ENCODE data around the gene U2SURP. TPM values are rescaled to one million over a fixed set of nuclear protein-coding genes. Genes with fewer than 3 reads are reported as not detected.

Gene U2SURP
- total and polyA plus RNA-seq, 2 donors (not counting 1 experiment from before 2014, with no cell fraction given), result 15.1 to 138 TPM

GRCh38 chr3:142984255-142984654 lies 17.1 kb upstream of the U2SURP start:
- no peaks in the 10 kb centered on the region for H4K20me1 ChIP-seq (ENCODE audit: control insufficient read depth, insufficient read depth, low read length, poor library complexity, severe bottlenecking)
- H3K79me2 ChIP-seq (ENCODE audit: control insufficient read depth, insufficient read depth, low read length), result no peaks in the 10 kb centered on the region
- Mint-ChIP-seq H3K4me1 (no peaks in the 10 kb centered on the region), H3K9me3 (ENCODE audit: insufficient read depth) (no peaks in the 10 kb centered on the region), H3K27me3 (peaks cover 20% of the 10 kb centered on the region), H3K4me3 (no peak overlapping the region), H3K27ac (no peak overlapping the region)
- 100% methylated on average over 3 of the region's 3 CpGs for WGBS (ENCODE audit: insufficient coverage)
- no peak overlapping the region for H3K27ac ChIP-seq (ENCODE audit: low read length in 2 of 2)
- H3K4me3 ChIP-seq (ENCODE audit: control extremely low read depth in 1 of 5, extremely low read depth in 1 of 5, insufficient read depth in 1 of 5, low read depth in 2 of 5, low read length in 4 of 5), result no peak overlapping the region
- intact Hi-C loops (cut with micrococcal nuclease), result no loop called here
- no peak overlapping the region for H3K4me2 ChIP-seq (replicated peaks; ENCODE audit: low read depth, low read length, poor library complexity, severe bottlenecking)
- ATAC-seq (ENCODE audit: low read depth), result no peak
- no peak overlapping the region for H3K9ac ChIP-seq (ENCODE audit: low read length)
- H2AFZ ChIP-seq (ENCODE audit: insufficient read depth, low read depth, low read length, poor library complexity, severe bottlenecking), result no peak overlapping the region
- DNase-seq, result no peak
- H3K27me3 ChIP-seq (replicated peaks in 1 of 4; ENCODE audit: control extremely low read depth in 1 of 4, control insufficient read depth in 3 of 4, insufficient read depth in 4 of 4, low read length in 3 of 4), result no peaks in the 10 kb centered on the region
- CTCF ChIA-PET, result interaction anchor here (0.6 to 2.5 kb wide), 5 partner anchors 10 to 387 kb away, joined by 3 to 7 read pairs (median 3); no protein-coding TSS in a partner anchor
- no peak for TF ChIP-seq EZH2 (IDR thresholded peaks at IDR 0.05; ENCODE audit: borderline replicate concordance, insufficient read depth, low read depth, low read length, poor library complexity, severe bottlenecking)
- no peak for TF ChIP-seq CTCF (IDR thresholded peaks at IDR 0.05)
- H3K9me3 ChIP-seq (ENCODE audit: control extremely low read depth in 1 of 3, control insufficient read depth in 2 of 3, insufficient read depth in 1 of 3, low read length in 2 of 3), result no peaks in the 10 kb centered on the region
- H3K4me1 ChIP-seq (ENCODE audit: control insufficient read depth in 2 of 2, insufficient read depth in 2 of 2, low read length in 2 of 2), result no peaks in the 10 kb centered on the region
- POLR2A ChIA-PET, result no interaction called here
- no peaks in the 10 kb centered on the region for H3K36me3 ChIP-seq (replicated peaks in 1 of 2; ENCODE audit: control extremely low read depth in 1 of 2, control insufficient read depth in 1 of 2, extremely low read depth in 1 of 2, insufficient read depth in 2 of 2, low read length in 1 of 2)

GRCh38 chr3:142987080-142987700 lies 14.2 kb upstream of the U2SURP start:
- H4K20me1 ChIP-seq (ENCODE audit: control insufficient read depth, insufficient read depth, low read length, poor library complexity, severe bottlenecking), result no peaks in the 10 kb centered on the region
- Mint-ChIP-seq H3K4me3 (no peak overlapping the region), H3K9me3 (ENCODE audit: insufficient read depth) (no peaks in the 10 kb centered on the region), H3K27me3 (peaks cover 5% of the 10 kb centered on the region), H3K27ac (no peak overlapping the region), H3K4me1 (no peaks in the 10 kb centered on the region)
- no peak overlapping the region for H3K9ac ChIP-seq (ENCODE audit: low read length)
- intact Hi-C loops (cut with micrococcal nuclease), result loop anchor here (1.0 to 5.0 kb wide), 2 partner anchors 401 to 860 kb away; no protein-coding TSS in a partner anchor
- peak; percentile 77 for TF ChIP-seq CTCF (IDR thresholded peaks at IDR 0.05)
- TF ChIP-seq EZH2 (IDR thresholded peaks at IDR 0.05; ENCODE audit: borderline replicate concordance, insufficient read depth, low read depth, low read length, poor library complexity, severe bottlenecking), result no peak
- no peaks in the 10 kb centered on the region for H3K79me2 ChIP-seq (ENCODE audit: control insufficient read depth, insufficient read depth, low read length)
- H3K27ac ChIP-seq (ENCODE audit: low read length in 2 of 2), result no peak overlapping the region
- no peak overlapping the region for H3K4me3 ChIP-seq (ENCODE audit: control extremely low read depth in 1 of 5, extremely low read depth in 1 of 5, insufficient read depth in 1 of 5, low read depth in 2 of 5, low read length in 4 of 5)
- no peaks in the 10 kb centered on the region for H3K9me3 ChIP-seq (ENCODE audit: control extremely low read depth in 1 of 3, control insufficient read depth in 2 of 3, insufficient read depth in 1 of 3, low read length in 2 of 3)
- 100% methylated on average over 2 of the region's 5 CpGs for WGBS (ENCODE audit: insufficient coverage)
- CTCF ChIA-PET, result interaction anchor here (0.7 to 2.5 kb wide), 5 partner anchors 10 to 694 kb away, joined by 3 to 8 read pairs (median 3); partner anchors contain the start of gene U2SURP
- H2AFZ ChIP-seq (ENCODE audit: insufficient read depth, low read depth, low read length, poor library complexity, severe bottlenecking), result no peak overlapping the region
- no peaks in the 10 kb centered on the region for H3K36me3 ChIP-seq (replicated peaks in 1 of 2; ENCODE audit: control extremely low read depth in 1 of 2, control insufficient read depth in 1 of 2, extremely low read depth in 1 of 2, insufficient read depth in 2 of 2, low read length in 1 of 2)
- POLR2A ChIA-PET, result no interaction called here
- H3K4me2 ChIP-seq (replicated peaks; ENCODE audit: low read depth, low read length, poor library complexity, severe bottlenecking), result no peak overlapping the region
- H3K27me3 ChIP-seq (replicated peaks in 1 of 4; ENCODE audit: control extremely low read depth in 1 of 4, control insufficient read depth in 3 of 4, insufficient read depth in 4 of 4, low read length in 3 of 4), result no peaks in the 10 kb centered on the region
- ATAC-seq (ENCODE audit: low read depth) (no peak), DNase-seq (peak; percentile 50)
- no peaks in the 10 kb centered on the region for H3K4me1 ChIP-seq (ENCODE audit: control insufficient read depth in 2 of 2, insufficient read depth in 2 of 2, low read length in 2 of 2)
